ENCODE measurements around the gene LHX2. TPM values are rescaled to one million over a fixed set of nuclear protein-coding genes. Genes with fewer than 3 reads are reported as not detected.

Gene LHX2
- total RNA-seq, 1 experiment from 2014 or later = not detected

DNA sequence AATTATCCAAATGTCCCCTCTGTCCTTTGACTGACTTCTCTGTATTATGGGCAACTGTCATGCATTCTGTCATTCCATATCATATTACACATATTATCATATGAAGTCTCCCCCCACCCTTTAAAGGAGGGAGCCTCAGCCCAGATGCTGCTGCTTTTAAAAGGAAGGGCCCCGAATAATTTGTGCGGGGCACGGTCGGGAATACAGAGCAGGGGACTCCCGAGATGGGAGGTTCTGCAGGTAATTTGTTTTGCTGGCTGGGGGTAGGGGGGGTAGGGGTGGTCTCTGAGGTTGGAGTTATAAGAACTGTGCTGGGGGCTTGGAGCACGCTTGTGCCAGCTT is 10.1 kb upstream of the LHX2 start:
- Histone ChIP-seq H3K18ac (ENCODE audit: insufficient read length, low read depth, low read length) (no peak overlapping the region), H2AK5ac (ENCODE audit: insufficient read length, low read length) (no peak overlapping the region), H2BK15ac (ENCODE audit: low read depth, low read length) (no peak overlapping the region), H3K27me3 (ENCODE audit: insufficient read depth, low read length) (peaks cover 90% of the 10 kb centered on the region), H3K14ac (ENCODE audit: insufficient read depth, low read length) (no peak overlapping the region), H3K23ac (ENCODE audit: insufficient read length, low read depth, low read length) (no peak overlapping the region), H4K20me1 (ENCODE audit: control insufficient read depth, insufficient read depth, insufficient read length) (no peaks in the 10 kb centered on the region), H2BK12ac (ENCODE audit: insufficient read length, low read depth, low read length) (no peak overlapping the region), H2AFZ (ENCODE audit: low read length) (no peak overlapping the region), H2BK5ac (ENCODE audit: insufficient read length, low read length) (no peak overlapping the region), H3K9me3 (ENCODE audit: control insufficient read depth, low read depth, low read length) (no peaks in the 10 kb centered on the region), H3K4me1 (ENCODE audit: insufficient read depth, low read length) (peaks cover 5% of the 10 kb centered on the region), H3K79me2 (ENCODE audit: insufficient read depth, low read length) (no peaks in the 10 kb centered on the region), H4K91ac (ENCODE audit: insufficient read length, low read depth, low read length) (no peak overlapping the region), H3K4ac (ENCODE audit: low read depth, low read length) (no peak overlapping the region), H3K9ac (ENCODE audit: extremely low read depth, insufficient read length, low read length) (no peak overlapping the region), H3T11ph (ENCODE audit: low read length) (no peak overlapping the region), H2BK20ac (ENCODE audit: low read depth, low read length, poor library complexity, severe bottlenecking) (no peak overlapping the region), H3K23me2 (ENCODE audit: insufficient read length, low read depth, low read length, poor library complexity, severe bottlenecking) (no peaks in the 10 kb centered on the region), H3K27ac (ENCODE audit: insufficient read length, low read depth, low read length) (no peak overlapping the region), H3K56ac (ENCODE audit: insufficient read length, low read depth, low read length) (no peak overlapping the region), H4K8ac (replicated peaks; ENCODE audit: insufficient read length, low read depth, low read length) (no peak overlapping the region), H4K5ac (ENCODE audit: insufficient read length, low read depth, low read length) (no peak overlapping the region), H3K4me2 (ENCODE audit: insufficient read depth, insufficient read length, low read length) (no peak overlapping the region), H2BK120ac (ENCODE audit: low read depth, low read length, poor library complexity, severe bottlenecking) (no peak overlapping the region), H3K79me1 (ENCODE audit: insufficient read depth, low read depth, low read length, poor library complexity, severe bottlenecking) (no peaks in the 10 kb centered on the region)
- peaks cover 0 to 13% of the 10 kb centered on the region in 2 experiments; a peak in 3 of 5 replicates for H3K9me3 Mint-ChIP-seq
- H3K27ac Mint-ChIP-seq = no peak overlapping the region
- H3K27me3 Mint-ChIP-seq (ENCODE audit: low read depth) = peaks cover 93% of the 10 kb centered on the region
- no CpG with 5 or more reads among the region's 6 CpGs for WGBS (ENCODE audit: extremely low coverage, insufficient read length, low lambda C conversion rate)
- no peak for TF ChIP-seq CTCF (conservative IDR thresholded peaks at IDR 0.05)
- H3K36me3 Mint-ChIP-seq (ENCODE audit: insufficient read depth in 1 of 3, low read depth in 3 of 3) = no peaks in the 10 kb centered on the region
- peak overlapping the region in 1 of 2 experiments; percentile 25; a peak in 1 of 5 replicates for H3K4me3 Mint-ChIP-seq
- peaks cover 32 to 62% of the 10 kb centered on the region in 2 experiments for H3K4me1 Mint-ChIP-seq
- DNase-seq = no peak

Data from H9 (cell line).